Measurements from ENCODE around the gene SPRY4.

GRCh38 chr5:142339781-142340180, 15.0 kb upstream of the SPRY4 start:
- no peak for TF ChIP-seq CTCF (IDR thresholded peaks at IDR 0.05)
- TF ChIP-seq POLR2A (IDR thresholded peaks at IDR 0.05), result no peak
- TF ChIP-seq POLR2AphosphoS5 (IDR thresholded peaks at IDR 0.05), result no peak
